ENCODE data around the gene NPNT.

GRCh38 chr4:105988671-105989070, 93.4 kb downstream of the NPNT start:
- TF ChIP-seq CTCF (IDR thresholded peaks at IDR 0.05) (no peak), POLR2A (IDR thresholded peaks at IDR 0.05) (no peak), EP300 (IDR thresholded peaks at IDR 0.05) (no peak)
